Raji (cell line): ENCODE results near the gene PAH.

Experiments used
- POLR2A ChIP-seq: IDR thresholded peaks from 2 replicates; pipeline ENCODE4 v1.6.1; 2011; ENCODE audit warnings: low read depth, low read length, control low read depth; ENCODE audit not compliant: insufficient read depth

PAH gene

GRCh38 chr12:102917026-102917787, at the start of gene PAH:
TSS of gene PAH (minus strand) at chr12:102917244. CDS start at chr12:102917130, 114 bp downstream.
- no peak for TF ChIP-seq POLR2A

- TF ChIP-seq POLR2A, result no peak
Observed at GRCh38 chr12:102966200-102966863, 49.3 kb upstream of the PAH start.

GRCh38 chr12:102965281-102966155, 48.5 kb upstream of the PAH start:
- no peak for TF ChIP-seq POLR2A

- no peak for TF ChIP-seq POLR2A
Observed at GRCh38 chr12:102964872-102965271, 47.8 kb upstream of the PAH start.

GRCh38 chr12:102963796-102964195, 46.8 kb upstream of the PAH start:
- TF ChIP-seq POLR2A, result no peak

GRCh38 chr12:102962986-102963385, 45.9 kb upstream of the PAH start:
- TF ChIP-seq POLR2A, result no peak

- TF ChIP-seq POLR2A, result no peak
Observed at GRCh38 chr12:102962532-102962931, 45.5 kb upstream of the PAH start.

- no peak for TF ChIP-seq POLR2A
Observed at GRCh38 chr12:102961466-102961855, 44.4 kb upstream of the PAH start.

GRCh38 chr12:102960766-102961465, 43.9 kb upstream of the PAH start:
- TF ChIP-seq POLR2A, result no peak

GRCh38 chr12:102959391-102959790, 42.3 kb upstream of the PAH start:
- no peak for TF ChIP-seq POLR2A

- TF ChIP-seq POLR2A, result no peak
Observed at GRCh38 chr12:102958830-102959176, 41.8 kb upstream of the PAH start.

- TF ChIP-seq POLR2A, result no peak
Observed at GRCh38 chr12:102958073-102958829, 41.2 kb upstream of the PAH start.

GRCh38 chr12:102957339-102958050, 40.5 kb upstream of the PAH start, which contains the start of gene ASCL1:
TSS of gene ASCL1 (plus strand) at chr12:102957674. CDS start at chr12:102958245, 571 bp downstream.
- no peak for TF ChIP-seq POLR2A
